ENCODE results near the gene UBE3B. TPM values are rescaled to one million over a fixed set of nuclear protein-coding genes. Genes with fewer than 3 reads are reported as not detected.

Gene UBE3B
- total RNA-seq, 1 donor = 51.4 TPM

- H3K4me3 ChIP-seq (ENCODE audit: low read depth, low read length) = no peak overlapping the region
- DNase-seq (ENCODE audit: low read depth) = no peak
- no peak for TF ChIP-seq CTCF (IDR thresholded peaks at IDR 0.05; ENCODE audit: insufficient read depth, low read depth, low read length)
Observed at GRCh38 chr12:109582636-109583035, 105.2 kb downstream of the UBE3B start.

GRCh38 chr12:109583733-109584132, 106.3 kb downstream of the UBE3B start:
- TF ChIP-seq CTCF (IDR thresholded peaks at IDR 0.05; ENCODE audit: insufficient read depth, low read depth, low read length) = no peak
- no peak for DNase-seq (ENCODE audit: low read depth)
- H3K4me3 ChIP-seq (ENCODE audit: low read depth, low read length) = no peak overlapping the region

Other genes starting within 250 kb of the UBE3B start
- gene FOXN4, start 168.3 kb upstream of the UBE3B start, total RNA-seq = not detected in 2 replicates
- gene MYO1H, start 129.7 kb upstream of the UBE3B start, total RNA-seq = not detected in 2 replicates
- gene KCTD10, start 334 bp upstream of the UBE3B start, total RNA-seq = 105 and 129 TPM in 2 replicates
- 34.1 and 43.8 TPM in 2 replicates for gene MMAB, start 95.9 kb downstream of the UBE3B start, total RNA-seq
- 29.8 and 30.0 TPM in 2 replicates for gene MVK, start 96.2 kb downstream of the UBE3B start, total RNA-seq
- gene FAM222A, start 236.2 kb downstream of the UBE3B start, total RNA-seq = 0.32 and 0.43 TPM in 2 replicates

Measured in fibroblast of villous mesenchyme (primary cell).